CD14-positive monocyte (primary cell): Measurements from ENCODE around the gene CACNB2. TPM values are rescaled to one million over a fixed set of nuclear protein-coding genes. Genes with fewer than 3 reads are reported as not detected.

Source experiments
- DNase-seq, 3 donors: peaks; one replicate each; pipeline ENCODE4 v3.0.0-alpha.2; 2011 to 2022
- H2AFZ ChIP-seq: 2 replicates; pipeline ENCODE4 v1.6.0; 2012; ENCODE audit warnings: mild to moderate bottlenecking, low read depth, low read length, inconsistent platforms; ENCODE audit not compliant: insufficient read depth, poor library complexity, severe bottlenecking
- H3K27ac ChIP-seq, 2 donors: 1 replicate in 1 of 2; 2 replicates in 1 of 2; pipeline ENCODE4 v1.5.1; 2012 to 2013; ENCODE audit warnings: low read length in 2 of 2, control low read depth in 1 of 2, inconsistent platforms in 1 of 2, low read depth in 1 of 2, mild to moderate bottlenecking in 1 of 2
- H3K27me3 ChIP-seq, 2 donors: one replicate each; pipeline versions ENCODE4 v1.6.0 to v1.6.1; 2011 to 2013; ENCODE audit warnings: low read length in 2 of 2; ENCODE audit not compliant: control insufficient read depth in 2 of 2, insufficient read depth in 2 of 2
- H3K36me3 ChIP-seq, 2 donors: replicated peaks in 1 of 2; 1 replicate in 1 of 2; 2 replicates in 1 of 2; pipeline versions ENCODE4 v1.5.1 to v1.6.1; 2012 to 2013; ENCODE audit warnings: low read length in 2 of 2, control low read depth in 1 of 2, inconsistent platforms in 1 of 2, mild to moderate bottlenecking in 1 of 2; ENCODE audit not compliant: insufficient read depth in 2 of 2, control insufficient read depth in 1 of 2
- H3K4me1 ChIP-seq, 2 donors: 1 replicate in 1 of 2; 2 replicates in 1 of 2; pipeline versions ENCODE4 v1.5.1 to v1.6.1; 2012 to 2013; ENCODE audit warnings: low read length in 2 of 2, control low read depth in 1 of 2, inconsistent platforms in 1 of 2, mild to moderate bottlenecking in 1 of 2, moderate library complexity in 1 of 2; ENCODE audit not compliant: insufficient read depth in 2 of 2, control insufficient read depth in 1 of 2
- H3K4me2 ChIP-seq: replicated peaks from 2 replicates; pipeline ENCODE3; 2012; ENCODE audit warnings: low read length, moderate library complexity, mild to moderate bottlenecking; ENCODE audit not compliant: poor library complexity, severe bottlenecking; ENCODE audit errors: extremely low read depth
- H3K4me3 ChIP-seq, 3 experiments: fragments of 200-600 bp in 1 of 3; sonication (generic) in 1 of 3; replicated peaks in 1 of 3; 1 replicate in 2 of 3; 2 replicates in 1 of 3; pipeline ENCODE4 v1.5.1; 2011 to 2013; ENCODE audit warnings: low read length in 3 of 3, mild to moderate bottlenecking in 3 of 3, control low read depth in 2 of 3, low read depth in 2 of 3, inconsistent platforms in 1 of 3, moderate library complexity in 1 of 3
- H3K79me2 ChIP-seq: 2 replicates; pipeline ENCODE4 v1.6.0; 2012; ENCODE audit warnings: mild to moderate bottlenecking, control low read depth, inconsistent platforms, low read length, moderate library complexity; ENCODE audit not compliant: insufficient read depth
- H3K9ac ChIP-seq: 2 replicates; pipeline ENCODE4 v1.6.0; 2017; ENCODE audit warnings: low read length, mild to moderate bottlenecking; ENCODE audit not compliant: insufficient read depth, poor library complexity, severe bottlenecking
- H3K9me3 ChIP-seq, 2 donors: replicated peaks in 1 of 2; 1 replicate in 1 of 2; 2 replicates in 1 of 2; pipeline versions ENCODE4 v1.5.1 to v1.6.1; 2012 to 2013; ENCODE audit warnings: low read length in 2 of 2, control low read depth in 1 of 2; ENCODE audit not compliant: control insufficient read depth in 1 of 2, insufficient read depth in 1 of 2
- H4K20me1 ChIP-seq: 2 replicates; pipeline ENCODE4 v1.6.0; 2012; ENCODE audit warnings: mild to moderate bottlenecking, low read length, control low read depth, moderate library complexity; ENCODE audit not compliant: insufficient read depth
- H3K27ac Mint-ChIP-seq, 7 donors: one replicate each; pipeline ENCODE4 v1.8.0; 2020; ENCODE audit warnings: mild to moderate bottlenecking in 7 of 7, mixed read lengths in 7 of 7, moderate library complexity in 6 of 7, inconsistent platforms in 2 of 7
- H3K27me3 Mint-ChIP-seq, 3 donors: one replicate each; pipeline ENCODE4 v1.8.0; 2021 to 2022; ENCODE audit warnings: low read depth in 3 of 3, mild to moderate bottlenecking in 3 of 3, mixed read lengths in 3 of 3, moderate library complexity in 3 of 3, inconsistent platforms in 1 of 3
- H3K36me3 Mint-ChIP-seq, 2 donors: one replicate each; pipeline ENCODE4 v1.8.0; 2020; ENCODE audit warnings: mixed read lengths in 2 of 2, inconsistent platforms in 1 of 2, mild to moderate bottlenecking in 1 of 2
- H3K4me1 Mint-ChIP-seq: one replicate; pipeline ENCODE4 v1.8.0; 2020; ENCODE audit warnings: mild to moderate bottlenecking, mixed read lengths
- H3K4me3 Mint-ChIP-seq, 2 donors: one replicate each; pipeline ENCODE4 v1.8.0; 2020; ENCODE audit warnings: mild to moderate bottlenecking in 2 of 2, mixed read lengths in 2 of 2, moderate library complexity in 1 of 2
- H3K9me3 Mint-ChIP-seq, 7 donors: one replicate each; pipeline ENCODE4 v1.8.0; 2020 to 2022; ENCODE audit warnings: mixed read lengths in 7 of 7, mild to moderate bottlenecking in 6 of 7, moderate library complexity in 6 of 7, inconsistent platforms in 2 of 7
- CTCF ChIP-seq: fragments of 200-600 bp; IDR thresholded peaks from one replicate; pipeline ENCODE4 v1.8.0; 2022; ENCODE audit warnings: antibody characterized with exemption, mild to moderate bottlenecking
- WGBS: methylation state at CpG from one replicate; pipeline ENCODE4 v1.1.5; 2013; ENCODE audit warnings: missing lambda C conversion rate; ENCODE audit not compliant: insufficient coverage; 5-methylcytosine and 5-hydroxymethylcytosine counted together
- intact Hi-C, 2 donors: fragments of 100-400 bp; cut with micrococcal nuclease; formaldehyde crosslinking; loops; one replicate each; pipeline versions ENCODE4 v1.15.0 to v1.15.1; 2023
- polyA plus RNA-seq, 3 donors: library from polyadenylated mRNA; depleted of rRNA in 1 of 3; unstranded in 2 of 3; stranded (reverse) in 1 of 3; fragments of 300-500 nt in 2 of 3; fragments of >200 nt in 1 of 3; fragmentation: Illumina TruSeq in 2 of 3; gene quantifications; 1 replicate in 2 of 3; 2 replicates in 1 of 3; pipeline ENCODE4 v1.2.3, GENCODE V29; 2012 to 2021

CACNB2 gene
- polyA plus RNA-seq, 3 donors: 0.05 TPM; not detected in 2

GRCh38 chr10:18508587-18508986 lies 368.4 kb downstream of the CACNB2 start:
- no peaks in the 10 kb centered on the region for H4K20me1 ChIP-seq
- Mint-ChIP-seq H3K36me3 (no peaks in the 10 kb centered on the region), H3K9me3 (peaks cover 0 to 5% (median 0%) of the 10 kb centered on the region in 7 donors), H3K4me1 (no peaks in the 10 kb centered on the region), H3K4me3 (no peak overlapping the region), H3K27ac (no peak overlapping the region), H3K27me3 (no peaks in the 10 kb centered on the region)
- H3K4me2 ChIP-seq: no peak overlapping the region
- no peak overlapping the region for H3K4me3 ChIP-seq
- no peak overlapping the region for H2AFZ ChIP-seq
- no peaks in the 10 kb centered on the region for H3K4me1 ChIP-seq
- H3K9ac ChIP-seq: no peak overlapping the region
- no peaks in the 10 kb centered on the region for H3K79me2 ChIP-seq
- H3K9me3 ChIP-seq: no peaks in the 10 kb centered on the region
- no peaks in the 10 kb centered on the region for H3K36me3 ChIP-seq
- intact Hi-C loops: no loop called here
- 100% methylated on average over 2 of the region's 4 CpGs for WGBS
- H3K27ac ChIP-seq: no peak overlapping the region
- TF ChIP-seq CTCF: no peak
- no peaks in the 10 kb centered on the region for H3K27me3 ChIP-seq
- DNase-seq: no peak

GRCh38 chr10:18514537-18514936 lies 374.3 kb downstream of the CACNB2 start:
- H3K27ac Mint-ChIP-seq: no peak overlapping the region
- no peaks in the 10 kb centered on the region for H4K20me1 ChIP-seq
- no peaks in the 10 kb centered on the region for H3K36me3 ChIP-seq

More at GRCh38 chr10:18514537-18514936, 374.3 kb downstream of the CACNB2 start:
- Histone ChIP-seq H3K4me1 (no peaks in the 10 kb centered on the region), H3K27ac (no peak overlapping the region), H3K4me2 (no peak overlapping the region), H3K9ac (no peak overlapping the region), H3K4me3 (no peak overlapping the region), H3K79me2 (no peaks in the 10 kb centered on the region), H3K27me3 (no peaks in the 10 kb centered on the region), H3K9me3 (no peaks in the 10 kb centered on the region), H2AFZ (no peak overlapping the region)
- H3K27me3 Mint-ChIP-seq: no peaks in the 10 kb centered on the region
- intact Hi-C loops: no loop called here
- no peaks in the 10 kb centered on the region for H3K36me3 Mint-ChIP-seq
- peaks cover 0 to 5% (median 2%) of the 10 kb centered on the region in 7 donors for H3K9me3 Mint-ChIP-seq
- DNase-seq: no peak
- no peak overlapping the region for H3K4me3 Mint-ChIP-seq
- H3K4me1 Mint-ChIP-seq: no peaks in the 10 kb centered on the region
- no peak for TF ChIP-seq CTCF
